Panc1 (cell line): ENCODE measurements around the gene NCDN. TPM values are rescaled to one million over a fixed set of nuclear protein-coding genes. Genes with fewer than 3 reads are reported as not detected.

Experiments used
- ATAC-seq: fragments of 200-7000 bp; cut with Tn5 transposase; 2 replicates; pipeline ENCODE4 v1.9.1; 2020; ENCODE audit warnings: mild to moderate bottlenecking, moderate library complexity
- BruUV-seq: library from RNA; stranded (reverse); fragments of 400-500 nt; replicated peaks from 2 replicates; lab custom pipeline; 2021; lab: Mats Ljungman, UMichigan
- CTCF ChIA-PET: fragments of 300-600 bp; sonication (Branson Sonifier 250); formaldehyde crosslinking; loops from one replicate; lab custom pipeline; 2022; ENCODE audit warnings: antibody characterized with exemption; lab: Charles Lee
- POLR2A ChIA-PET: fragments of 300-600 bp; sonication (Branson Sonifier 250); formaldehyde crosslinking; loops from one replicate; lab custom pipeline; 2022; ENCODE audit warnings: antibody characterized with exemption; lab: Charles Lee
- DNase-seq: peaks from one replicate; pipeline ENCODE4 v3.0.0-alpha.2; 2010; ENCODE audit warnings: low read depth, low spot score
- H3K27ac ChIP-seq: 2 replicates; pipeline ENCODE4 v1.5.1; 2011; ENCODE audit warnings: mild to moderate bottlenecking, low read length, inconsistent platforms
- H3K27me3 ChIP-seq: fragments of 200-500 bp; sonication (Bioruptor generic); 2 replicates; pipeline ENCODE4 v1.6.0; 2014; ENCODE audit warnings: low read length, inconsistent platforms; ENCODE audit not compliant: control insufficient read depth, insufficient read depth
- H3K36me3 ChIP-seq: fragments of 200-500 bp; sonication (Bioruptor generic); 2 replicates; pipeline ENCODE4 v1.5.1; 2014; ENCODE audit warnings: inconsistent platforms, mild to moderate bottlenecking, low read length, moderate library complexity; ENCODE audit not compliant: control insufficient read depth, insufficient read depth
- H3K4me1 ChIP-seq: 2 replicates; pipeline ENCODE4 v1.5.1; 2011; ENCODE audit warnings: inconsistent platforms, mild to moderate bottlenecking, low read length, moderate library complexity; ENCODE audit not compliant: control insufficient read depth, insufficient read depth
- H3K4me3 ChIP-seq, 2 experiments: 2 replicates each; pipeline ENCODE4 v1.5.1; 2011 to 2012; ENCODE audit warnings: low read depth in 2 of 2, low read length in 2 of 2, mild to moderate bottlenecking in 2 of 2, inconsistent platforms in 1 of 2, moderate library complexity in 1 of 2
- H3K9me3 ChIP-seq: fragments of 200-500 bp; sonication (Bioruptor generic); 2 replicates; pipeline ENCODE4 v1.5.1; 2014; ENCODE audit warnings: low read depth, mild to moderate bottlenecking, inconsistent platforms, low read length, moderate library complexity; ENCODE audit not compliant: control insufficient read depth, insufficient read depth
- POLR2AphosphoS5 ChIP-seq: IDR thresholded peaks from 2 replicates; pipeline ENCODE4 v1.6.1; 2012; ENCODE audit warnings: mild to moderate bottlenecking, low read depth, low read length, moderate library complexity
- SIN3A ChIP-seq: IDR thresholded peaks from 2 replicates; pipeline ENCODE4 v1.6.1; 2012; ENCODE audit warnings: low read depth, mild to moderate bottlenecking, low read length, moderate library complexity, borderline replicate concordance; ENCODE audit not compliant: insufficient read depth
- TCF7L2 ChIP-seq: IDR thresholded peaks from 2 replicates; pipeline ENCODE4 v1.6.1; 2011; ENCODE audit warnings: mild to moderate bottlenecking, low read depth, low read length, inconsistent platforms
- in situ Hi-C: cut with HindIII; loops from 2 replicates; pipeline ENCODE4 v1.10.0; 2016; ENCODE audit warnings: low sequenced_read_pairs, low pct_unique_long_range_greater_than_20kb
- intact Hi-C: fragments of 100-400 bp; cut with micrococcal nuclease; formaldehyde crosslinking; loops from one replicate; pipeline ENCODE4 v1.10.0; 2022; ENCODE audit not compliant: unreplicated experiment
- total RNA-seq: library from RNA; stranded (reverse); gene quantifications from one replicate; pipeline ENCODE4 v1.2.1, GENCODE V29; 2021; ENCODE audit not compliant: unreplicated experiment
- TF ChIP-seq, protein P1 (sequence below), 2 experiments: IDR thresholded peaks; 2 replicates each; pipeline ENCODE4 v1.6.1; 2011 to 2012; ENCODE audit warnings: low read depth in 2 of 2, control low read depth in 1 of 2, low read length in 1 of 2, mild to moderate bottlenecking in 1 of 2, moderate library complexity in 1 of 2; ENCODE audit not compliant: insufficient read depth in 1 of 2
- TF ChIP-seq, protein P2 (sequence below): fragments of 450-650 bp; IDR thresholded peaks from 2 replicates; pipeline ENCODE4 v1.5.1; 2017; ENCODE audit warnings: mild to moderate bottlenecking

The NCDN gene
- total RNA-seq, 1 experiment from 2014 or later, result 64.1 TPM

DNA sequence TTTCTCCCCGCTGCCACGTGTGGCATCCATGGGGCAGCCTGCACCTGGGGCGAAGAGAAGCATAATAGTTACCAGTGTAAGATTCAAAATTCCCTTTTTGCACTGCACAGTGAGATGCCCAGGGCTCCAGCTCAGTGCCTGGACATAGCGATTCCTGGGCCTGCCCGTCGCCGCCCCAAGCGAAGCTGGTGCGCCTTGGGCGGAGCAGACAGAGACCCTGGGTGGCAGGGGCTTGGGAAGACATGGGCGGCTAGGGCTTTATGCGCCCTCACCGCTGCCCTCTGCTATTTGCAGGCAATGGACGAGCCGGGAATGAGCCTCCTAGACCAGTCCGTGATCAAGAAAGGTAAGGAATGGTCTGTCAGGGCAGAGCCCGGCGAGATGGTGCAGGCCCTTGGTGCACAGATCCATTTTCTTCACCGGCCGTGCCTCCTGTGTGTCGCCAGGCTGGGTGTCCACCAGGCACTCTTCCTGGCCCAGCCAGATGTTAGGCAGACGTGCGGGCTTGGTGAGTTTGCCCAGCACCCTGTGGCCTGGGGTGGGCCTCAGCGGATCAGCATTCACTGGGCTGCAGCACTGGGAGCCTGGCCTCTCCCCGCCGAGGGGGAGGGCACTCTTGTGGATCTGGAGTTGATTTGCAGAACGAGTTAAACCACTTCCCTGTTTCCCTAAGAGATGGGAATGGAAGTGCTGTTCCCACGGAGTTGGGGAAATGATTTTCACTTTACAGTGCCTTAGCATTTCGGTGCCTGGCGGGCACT, 17.2 kb downstream of the NCDN start:
- Histone ChIP-seq H3K27ac (no peak overlapping the region), H3K9me3 (no peaks in the 10 kb centered on the region), H3K4me3 (no peak overlapping the region), H3K36me3 (no peaks in the 10 kb centered on the region), H3K4me1 (peaks cover 4% of the 10 kb centered on the region), H3K27me3 (no peaks in the 10 kb centered on the region)
- in situ Hi-C loops (no loop called here), intact Hi-C loops (no loop called here)
- no peak for ATAC-seq
- POLR2A ChIA-PET, result no interaction called here
- no TSS peak for BruUV-seq
- CTCF ChIA-PET, result no interaction called here
- TF ChIP-seq TCF7L2, result no peak
- no peak for DNase-seq

DNA sequence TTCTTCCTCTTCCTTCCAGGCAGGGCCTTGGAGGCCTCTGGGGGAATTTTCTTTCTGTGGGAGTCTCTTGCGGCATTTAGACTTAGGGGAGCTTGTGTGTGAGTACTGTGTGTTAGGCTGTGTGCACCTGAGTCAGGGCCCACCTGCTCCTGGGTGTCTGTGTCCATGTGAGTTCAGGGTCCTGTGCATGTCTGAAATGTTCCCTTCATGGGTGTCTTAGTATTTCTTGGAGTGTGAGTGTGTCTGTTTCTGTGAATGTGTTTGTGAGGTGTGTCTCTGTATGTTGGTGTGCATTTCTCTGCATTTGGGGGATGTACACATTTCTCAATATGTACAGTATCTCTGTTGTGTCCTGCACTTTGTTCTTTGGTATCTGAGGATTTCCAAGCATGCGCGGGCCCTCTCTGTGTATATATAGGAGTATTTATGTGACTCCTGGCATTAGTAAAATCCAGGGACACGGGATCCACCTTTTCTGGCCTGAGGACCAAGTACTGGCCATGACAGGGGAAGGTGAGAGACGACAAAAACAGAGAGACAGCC, 17.9 kb downstream of the NCDN start:
- TF ChIP-seq, protein P1, sequence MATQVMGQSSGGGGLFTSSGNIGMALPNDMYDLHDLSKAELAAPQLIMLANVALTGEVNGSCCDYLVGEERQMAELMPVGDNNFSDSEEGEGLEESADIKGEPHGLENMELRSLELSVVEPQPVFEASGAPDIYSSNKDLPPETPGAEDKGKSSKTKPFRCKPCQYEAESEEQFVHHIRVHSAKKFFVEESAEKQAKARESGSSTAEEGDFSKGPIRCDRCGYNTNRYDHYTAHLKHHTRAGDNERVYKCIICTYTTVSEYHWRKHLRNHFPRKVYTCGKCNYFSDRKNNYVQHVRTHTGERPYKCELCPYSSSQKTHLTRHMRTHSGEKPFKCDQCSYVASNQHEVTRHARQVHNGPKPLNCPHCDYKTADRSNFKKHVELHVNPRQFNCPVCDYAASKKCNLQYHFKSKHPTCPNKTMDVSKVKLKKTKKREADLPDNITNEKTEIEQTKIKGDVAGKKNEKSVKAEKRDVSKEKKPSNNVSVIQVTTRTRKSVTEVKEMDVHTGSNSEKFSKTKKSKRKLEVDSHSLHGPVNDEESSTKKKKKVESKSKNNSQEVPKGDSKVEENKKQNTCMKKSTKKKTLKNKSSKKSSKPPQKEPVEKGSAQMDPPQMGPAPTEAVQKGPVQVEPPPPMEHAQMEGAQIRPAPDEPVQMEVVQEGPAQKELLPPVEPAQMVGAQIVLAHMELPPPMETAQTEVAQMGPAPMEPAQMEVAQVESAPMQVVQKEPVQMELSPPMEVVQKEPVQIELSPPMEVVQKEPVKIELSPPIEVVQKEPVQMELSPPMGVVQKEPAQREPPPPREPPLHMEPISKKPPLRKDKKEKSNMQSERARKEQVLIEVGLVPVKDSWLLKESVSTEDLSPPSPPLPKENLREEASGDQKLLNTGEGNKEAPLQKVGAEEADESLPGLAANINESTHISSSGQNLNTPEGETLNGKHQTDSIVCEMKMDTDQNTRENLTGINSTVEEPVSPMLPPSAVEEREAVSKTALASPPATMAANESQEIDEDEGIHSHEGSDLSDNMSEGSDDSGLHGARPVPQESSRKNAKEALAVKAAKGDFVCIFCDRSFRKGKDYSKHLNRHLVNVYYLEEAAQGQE (IDR thresholded peaks at IDR 0.05; ENCODE audit: insufficient read depth in 1 of 2, low read depth in 2 of 2, low read length in 1 of 2), result no peak
- no peak for TF ChIP-seq TCF7L2
- TF ChIP-seq SIN3A, result no peak
- no peak for TF ChIP-seq POLR2AphosphoS5
- TF ChIP-seq, protein P2, sequence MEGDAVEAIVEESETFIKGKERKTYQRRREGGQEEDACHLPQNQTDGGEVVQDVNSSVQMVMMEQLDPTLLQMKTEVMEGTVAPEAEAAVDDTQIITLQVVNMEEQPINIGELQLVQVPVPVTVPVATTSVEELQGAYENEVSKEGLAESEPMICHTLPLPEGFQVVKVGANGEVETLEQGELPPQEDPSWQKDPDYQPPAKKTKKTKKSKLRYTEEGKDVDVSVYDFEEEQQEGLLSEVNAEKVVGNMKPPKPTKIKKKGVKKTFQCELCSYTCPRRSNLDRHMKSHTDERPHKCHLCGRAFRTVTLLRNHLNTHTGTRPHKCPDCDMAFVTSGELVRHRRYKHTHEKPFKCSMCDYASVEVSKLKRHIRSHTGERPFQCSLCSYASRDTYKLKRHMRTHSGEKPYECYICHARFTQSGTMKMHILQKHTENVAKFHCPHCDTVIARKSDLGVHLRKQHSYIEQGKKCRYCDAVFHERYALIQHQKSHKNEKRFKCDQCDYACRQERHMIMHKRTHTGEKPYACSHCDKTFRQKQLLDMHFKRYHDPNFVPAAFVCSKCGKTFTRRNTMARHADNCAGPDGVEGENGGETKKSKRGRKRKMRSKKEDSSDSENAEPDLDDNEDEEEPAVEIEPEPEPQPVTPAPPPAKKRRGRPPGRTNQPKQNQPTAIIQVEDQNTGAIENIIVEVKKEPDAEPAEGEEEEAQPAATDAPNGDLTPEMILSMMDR, result no peak
- DNase-seq, result no peak

More for the DNA sequence above, 17.9 kb downstream of the NCDN start:
- no peak overlapping the region for H3K4me3 ChIP-seq
- no peak for ATAC-seq
- no peaks in the 10 kb centered on the region for H3K36me3 ChIP-seq
- H3K27me3 ChIP-seq, result no peaks in the 10 kb centered on the region
- ChIA-PET CTCF (no interaction called here), POLR2A (no interaction called here)
- intact Hi-C loops (no loop called here), in situ Hi-C loops (no loop called here)
- H3K9me3 ChIP-seq, result no peaks in the 10 kb centered on the region
- peaks cover 4% of the 10 kb centered on the region for H3K4me1 ChIP-seq
- no TSS peak for BruUV-seq
- no peak overlapping the region for H3K27ac ChIP-seq
